WERI-Rb-1 (cell line): ENCODE data around the gene CDO1.

ENCODE experiments used
- DNase-seq: peaks from one replicate; pipeline ENCODE4 v3.0.0-alpha.2; 2020
- H3K27ac ChIP-seq: fragments of 250-450 bp; sonication (Bioruptor Pico); 2 replicates; pipeline ENCODE4 v1.5.1; 2020; ENCODE audit warnings: mild to moderate bottlenecking, moderate library complexity
- H3K27me3 ChIP-seq: fragments of 250-450 bp; sonication (Bioruptor Pico); 2 replicates; pipeline ENCODE4 v1.5.1; 2021; ENCODE audit warnings: mild to moderate bottlenecking, low read depth, moderate library complexity; ENCODE audit not compliant: insufficient read depth, severe bottlenecking
- H3K36me3 ChIP-seq: fragments of 250-450 bp; sonication (Bioruptor Pico); 2 replicates; pipeline ENCODE4 v1.5.1; 2020; ENCODE audit warnings: mild to moderate bottlenecking, moderate library complexity
- H3K4me3 ChIP-seq: 2 replicates; pipeline ENCODE4 v1.5.1; 2011; ENCODE audit warnings: low read depth, mild to moderate bottlenecking, control low read depth, low read length
- H3K9me3 ChIP-seq: fragments of 250-450 bp; sonication (Bioruptor Pico); 2 replicates; pipeline ENCODE4 v1.5.1; 2021; ENCODE audit warnings: mild to moderate bottlenecking, moderate library complexity; ENCODE audit not compliant: severe bottlenecking
- CTCF ChIP-seq: IDR thresholded peaks from 2 replicates; pipeline ENCODE4 v1.5.1; 2011; ENCODE audit warnings: low read depth, mild to moderate bottlenecking, control low read depth, inconsistent platforms, low read length

CDO1 gene

GRCh38 chr5:115766608-115767007 lies 49.9 kb downstream of the CDO1 start:
- Histone ChIP-seq H3K36me3 (no peaks in the 10 kb centered on the region), H3K4me3 (no peak overlapping the region), H3K27me3 (no peaks in the 10 kb centered on the region), H3K27ac (no peak overlapping the region), H3K9me3 (no peaks in the 10 kb centered on the region)
- no peak for DNase-seq
- no peak for TF ChIP-seq CTCF

GRCh38 chr5:115758356-115758755 lies 58.1 kb downstream of the CDO1 start:
- no peak for TF ChIP-seq CTCF
- peaks cover 2% of the 10 kb centered on the region for H3K9me3 ChIP-seq
- no peak overlapping the region for H3K27ac ChIP-seq
- H3K36me3 ChIP-seq, result no peaks in the 10 kb centered on the region
- H3K27me3 ChIP-seq, result no peaks in the 10 kb centered on the region
- no peak for DNase-seq
- no peak overlapping the region for H3K4me3 ChIP-seq

GRCh38 chr5:115755675-115756074 lies 60.8 kb downstream of the CDO1 start:
- no peaks in the 10 kb centered on the region for H3K36me3 ChIP-seq
- DNase-seq, result no peak
- no peak overlapping the region for H3K4me3 ChIP-seq
- peaks cover 2% of the 10 kb centered on the region for H3K9me3 ChIP-seq
- H3K27me3 ChIP-seq, result no peaks in the 10 kb centered on the region
- TF ChIP-seq CTCF, result no peak
- no peak overlapping the region for H3K27ac ChIP-seq
